Right renal pelvis (tissue), 4 donors: ENCODE data around the gene VIM. TPM values are rescaled to one million over a fixed set of nuclear protein-coding genes. Genes with fewer than 3 reads are reported as not detected.

Experiments used
- DNase-seq, 4 donors: peaks; one replicate each; pipeline ENCODE4 v3.0.0-alpha.2; 2013; ENCODE audit warnings: low read depth in 4 of 4, low spot score in 3 of 4, missing footprints in 1 of 4
- polyA plus RNA-seq, 4 donors: library from polyadenylated mRNA; unstranded; fragments of 120-200 nt; gene quantifications; one replicate each; pipeline ENCODE4 v1.2.1, GENCODE V29; 2013; ENCODE audit not compliant: insufficient read length in 4 of 4

Gene VIM
- polyA plus RNA-seq, 4 donors, result 1,220 to 1,445 (median 1,244) TPM

DNA sequence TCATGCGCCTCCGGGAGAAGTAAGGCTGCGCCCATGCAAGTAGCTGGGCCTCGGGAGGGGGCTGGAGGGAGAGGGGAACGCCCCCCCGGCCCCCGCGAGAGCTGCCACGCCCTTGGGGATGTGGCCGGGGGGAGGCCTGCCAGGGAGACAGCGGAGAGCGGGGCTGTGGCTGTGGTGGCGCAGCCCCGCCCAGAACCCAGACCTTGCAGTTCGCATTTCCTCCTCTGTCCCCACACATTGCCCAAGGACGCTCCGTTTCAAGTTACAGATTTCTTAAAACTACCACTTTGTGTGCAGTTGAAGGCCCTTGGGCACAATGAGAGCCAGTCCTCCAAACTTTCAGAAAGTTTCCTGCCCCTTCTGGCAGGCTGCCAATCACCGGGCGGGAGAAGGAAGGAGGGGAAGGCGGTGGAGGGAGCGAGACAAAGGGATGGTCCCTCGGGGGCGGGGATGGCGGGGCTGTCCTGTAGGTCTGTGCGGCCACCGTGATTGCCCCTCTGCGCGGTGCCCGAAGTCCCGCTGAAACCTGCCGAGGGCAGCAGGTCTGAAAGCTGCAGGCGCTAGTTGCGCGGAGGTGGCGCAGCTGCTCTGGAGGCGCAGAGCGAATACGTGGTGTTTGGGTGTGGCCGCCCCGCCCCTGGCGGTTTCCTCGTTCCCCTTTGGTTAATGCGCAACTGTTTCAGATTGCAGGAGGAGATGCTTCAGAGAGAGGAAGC is 2.1 kb downstream of the VIM start:
- DNase-seq, result peak; percentile 63 to 84 (median 68)

DNA sequence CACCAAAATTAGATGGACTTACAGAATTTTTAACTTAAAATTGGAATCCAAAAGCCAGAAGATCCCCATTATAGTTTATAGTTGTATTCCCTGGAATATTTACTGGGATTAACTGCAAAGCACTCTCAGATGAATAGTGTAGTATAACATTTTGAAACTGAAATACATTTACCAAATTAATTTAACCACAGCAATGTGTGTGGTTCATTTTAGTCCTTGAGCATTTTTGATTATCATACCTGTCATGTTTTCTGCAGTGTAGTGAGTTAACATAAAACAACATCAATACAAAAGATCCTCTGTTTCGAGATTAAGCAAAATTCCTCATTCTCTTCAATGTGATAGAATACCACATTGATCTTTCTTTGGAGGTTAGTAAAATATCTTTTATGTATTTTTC is 3.7 kb downstream of the VIM start:
- DNase-seq, result no peak

DNA sequence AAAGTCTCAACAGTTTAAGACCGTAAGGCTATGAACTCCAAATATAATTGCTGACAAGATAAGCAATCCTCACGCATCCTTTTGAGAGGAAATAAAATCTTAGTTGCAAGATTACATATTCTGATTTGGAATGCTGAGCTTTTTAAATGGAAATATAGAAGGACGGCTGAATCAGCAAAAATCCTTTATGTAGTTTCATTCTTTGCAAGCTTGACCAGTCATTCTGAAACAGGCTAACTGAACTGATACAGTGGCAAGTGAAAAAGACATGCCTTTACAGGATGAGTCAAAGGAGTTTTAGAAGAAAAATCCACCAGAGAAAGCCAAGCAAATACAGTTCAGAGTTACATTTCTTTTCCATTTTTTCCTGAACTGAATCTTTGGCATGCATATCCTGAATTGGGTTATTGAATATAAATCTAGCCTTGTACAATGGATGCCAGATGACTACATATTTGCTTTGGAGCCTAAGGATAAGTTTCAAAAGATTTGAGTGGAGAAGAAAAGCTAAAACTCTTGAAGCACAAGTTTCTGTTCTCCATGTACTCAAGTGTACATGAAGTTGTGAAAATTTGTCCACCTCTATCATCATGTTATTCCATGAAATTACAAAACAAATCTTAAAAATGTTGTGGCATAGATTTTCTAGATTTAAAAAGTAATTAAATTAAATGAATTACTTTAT is 4.4 kb downstream of the VIM start:
- DNase-seq, result no peak

DNA sequence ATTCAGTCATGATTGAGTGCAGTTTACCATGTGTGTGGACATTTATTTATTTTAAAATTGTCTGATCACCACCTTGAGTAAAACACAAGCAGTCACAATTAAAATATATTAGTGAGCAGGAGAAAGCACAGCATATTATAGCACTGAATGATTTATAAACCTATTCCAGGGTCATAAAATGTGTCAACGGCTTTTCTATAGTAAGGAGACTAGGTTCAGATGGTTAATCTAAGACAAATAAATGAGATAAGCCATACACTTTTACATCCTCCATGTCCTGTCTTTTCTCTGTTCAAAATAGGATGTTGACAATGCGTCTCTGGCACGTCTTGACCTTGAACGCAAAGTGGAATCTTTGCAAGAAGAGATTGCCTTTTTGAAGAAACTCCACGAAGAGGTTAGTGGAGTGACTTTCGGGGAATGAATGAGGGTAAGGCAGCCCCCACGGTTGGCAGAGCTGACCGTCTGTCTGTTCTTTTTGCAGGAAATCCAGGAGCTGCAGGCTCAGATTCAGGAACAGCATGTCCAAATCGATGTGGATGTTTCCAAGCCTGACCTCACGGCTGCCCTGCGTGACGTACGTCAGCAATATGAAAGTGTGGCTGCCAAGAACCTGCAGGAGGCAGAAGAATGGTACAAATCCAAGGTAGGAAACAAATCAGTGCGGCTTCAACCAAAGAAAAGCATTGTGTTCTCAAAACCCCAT is 5.4 kb downstream of the VIM start:
- no peak for DNase-seq

DNA sequence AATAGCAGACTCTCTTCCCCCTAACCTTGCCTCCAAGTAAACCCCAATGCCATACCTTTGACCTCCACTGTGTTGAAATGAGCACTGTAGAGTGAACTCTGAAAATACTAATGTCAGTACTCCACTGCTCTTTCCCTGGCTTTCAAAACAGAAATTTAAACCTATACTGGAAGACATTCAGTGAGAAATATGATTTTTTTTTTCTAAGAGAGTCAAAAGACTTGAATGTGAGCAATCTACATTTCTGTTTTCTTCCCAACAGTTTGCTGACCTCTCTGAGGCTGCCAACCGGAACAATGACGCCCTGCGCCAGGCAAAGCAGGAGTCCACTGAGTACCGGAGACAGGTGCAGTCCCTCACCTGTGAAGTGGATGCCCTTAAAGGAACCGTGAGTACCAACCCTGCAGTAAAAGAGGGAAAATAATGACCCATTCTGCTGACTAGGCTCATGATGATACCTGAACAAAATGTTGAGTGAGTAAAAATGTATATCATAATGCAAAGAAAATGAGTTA is 6.4 kb downstream of the VIM start:
- DNase-seq, result no peak

DNA sequence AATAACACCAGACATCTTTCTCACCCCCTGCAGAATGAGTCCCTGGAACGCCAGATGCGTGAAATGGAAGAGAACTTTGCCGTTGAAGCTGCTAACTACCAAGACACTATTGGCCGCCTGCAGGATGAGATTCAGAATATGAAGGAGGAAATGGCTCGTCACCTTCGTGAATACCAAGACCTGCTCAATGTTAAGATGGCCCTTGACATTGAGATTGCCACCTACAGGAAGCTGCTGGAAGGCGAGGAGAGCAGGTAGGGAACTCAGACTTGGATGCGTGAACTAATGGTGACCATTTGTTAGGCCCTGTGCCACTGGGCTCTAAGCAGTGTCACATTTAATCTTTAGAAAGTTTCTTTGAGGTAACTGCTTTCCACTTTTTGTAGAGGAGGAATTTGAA is 7.1 kb downstream of the VIM start:
- DNase-seq, result no peak

DNA sequence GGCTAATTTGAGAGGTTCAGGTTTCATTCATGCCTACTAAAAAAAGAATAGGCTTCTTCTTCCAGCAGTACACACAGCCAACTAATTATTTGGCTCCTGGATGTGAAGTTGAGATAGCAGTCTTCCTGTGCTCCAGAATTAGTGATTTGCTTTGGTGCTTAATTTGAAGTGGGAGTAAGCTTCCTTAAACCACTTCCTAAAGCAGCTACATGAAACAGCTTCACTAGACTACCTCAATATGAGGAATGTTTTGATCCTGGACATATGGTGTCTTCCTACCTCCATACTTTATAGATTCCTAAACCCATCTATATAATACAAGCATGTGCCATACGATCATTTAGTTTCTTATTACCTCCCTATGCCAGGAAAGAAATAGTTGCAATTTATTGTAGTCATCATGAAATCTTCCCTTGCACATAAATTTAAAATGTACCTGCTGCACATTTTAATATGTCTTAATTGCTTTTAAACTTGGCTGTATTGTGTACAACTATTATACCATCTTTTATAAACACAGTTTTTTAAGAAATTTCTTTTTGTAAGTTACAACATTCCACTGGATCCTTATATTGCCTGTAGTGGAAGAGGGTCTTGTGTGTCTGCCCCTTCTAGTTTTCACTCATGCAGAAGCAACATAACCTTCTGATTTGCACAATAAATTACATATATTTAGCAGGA is 8.6 kb downstream of the VIM start:
- no peak for DNase-seq

DNA sequence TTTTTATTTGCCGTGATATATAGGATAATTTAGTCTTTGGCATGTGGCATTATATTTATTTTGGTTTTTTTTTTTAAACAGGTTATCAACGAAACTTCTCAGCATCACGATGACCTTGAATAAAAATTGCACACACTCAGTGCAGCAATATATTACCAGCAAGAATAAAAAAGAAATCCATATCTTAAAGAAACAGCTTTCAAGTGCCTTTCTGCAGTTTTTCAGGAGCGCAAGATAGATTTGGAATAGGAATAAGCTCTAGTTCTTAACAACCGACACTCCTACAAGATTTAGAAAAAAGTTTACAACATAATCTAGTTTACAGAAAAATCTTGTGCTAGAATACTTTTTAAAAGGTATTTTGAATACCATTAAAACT is 9.1 kb downstream of the VIM start:
- DNase-seq, result no peak

DNA sequence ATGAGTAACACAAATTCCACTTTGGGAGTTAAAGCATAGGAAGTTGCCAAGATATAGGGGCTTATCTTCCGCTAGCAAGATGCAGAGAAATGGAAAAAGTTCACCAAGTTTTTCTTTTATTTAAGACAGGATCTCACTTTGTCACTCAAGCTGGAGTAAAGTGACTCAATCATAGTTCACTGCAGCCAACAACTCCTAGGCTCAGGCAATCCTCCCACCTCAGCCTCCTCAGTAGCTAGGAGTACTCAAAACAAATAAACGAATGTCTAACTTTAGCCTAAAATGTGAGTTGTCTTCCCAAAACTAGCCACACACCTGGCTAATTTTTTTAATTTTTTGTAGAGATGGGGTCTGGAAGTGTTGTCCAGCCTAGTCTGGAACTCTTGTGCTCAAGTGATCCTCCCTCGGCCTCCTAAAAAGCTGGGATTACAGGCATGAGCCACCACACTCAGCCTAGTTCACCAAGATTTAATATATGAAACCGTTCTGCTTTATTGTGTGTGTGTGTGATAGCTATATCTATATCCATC is 9.9 kb downstream of the VIM start:
- DNase-seq, result no peak

DNA sequence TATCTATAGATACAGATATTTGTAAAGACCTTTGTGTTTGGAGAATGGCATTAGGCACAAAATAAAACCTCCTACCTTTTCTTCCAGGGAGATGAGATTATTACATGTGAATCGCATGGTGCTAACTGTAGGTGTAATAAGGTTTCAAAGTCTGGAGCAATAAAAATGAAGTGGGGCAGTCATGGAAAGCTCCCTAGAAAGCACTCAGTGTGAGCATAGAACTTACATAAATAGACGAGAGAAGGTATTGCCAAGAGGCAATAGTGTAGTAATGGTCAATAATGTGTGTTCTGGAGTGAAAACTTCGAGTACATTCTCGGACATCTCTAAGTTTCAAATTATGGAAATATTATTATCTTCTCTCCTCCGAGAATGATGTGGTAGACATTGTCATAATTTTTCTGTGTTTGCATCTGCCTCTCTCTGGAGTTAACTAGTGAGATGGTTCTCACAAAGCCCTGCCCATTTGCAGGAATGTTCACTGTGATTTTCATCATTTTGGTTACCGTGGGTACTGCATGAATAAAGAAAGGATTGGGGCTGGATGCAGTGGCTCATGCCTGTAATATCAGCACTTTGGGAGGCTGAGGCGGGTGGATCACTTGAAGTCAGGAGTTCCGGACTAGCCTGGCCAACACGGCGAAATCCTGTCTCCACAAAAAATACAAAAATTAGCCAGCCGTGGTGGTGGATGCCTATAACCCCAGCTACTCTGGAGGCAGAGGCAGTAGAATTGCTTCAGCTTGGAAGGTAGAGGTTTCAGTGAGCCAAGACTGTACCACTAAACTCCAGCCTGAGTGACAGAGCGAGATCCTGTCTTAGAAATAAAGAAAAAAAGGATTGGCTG is 10.6 kb downstream of the VIM start:
- no peak for DNase-seq

DNA sequence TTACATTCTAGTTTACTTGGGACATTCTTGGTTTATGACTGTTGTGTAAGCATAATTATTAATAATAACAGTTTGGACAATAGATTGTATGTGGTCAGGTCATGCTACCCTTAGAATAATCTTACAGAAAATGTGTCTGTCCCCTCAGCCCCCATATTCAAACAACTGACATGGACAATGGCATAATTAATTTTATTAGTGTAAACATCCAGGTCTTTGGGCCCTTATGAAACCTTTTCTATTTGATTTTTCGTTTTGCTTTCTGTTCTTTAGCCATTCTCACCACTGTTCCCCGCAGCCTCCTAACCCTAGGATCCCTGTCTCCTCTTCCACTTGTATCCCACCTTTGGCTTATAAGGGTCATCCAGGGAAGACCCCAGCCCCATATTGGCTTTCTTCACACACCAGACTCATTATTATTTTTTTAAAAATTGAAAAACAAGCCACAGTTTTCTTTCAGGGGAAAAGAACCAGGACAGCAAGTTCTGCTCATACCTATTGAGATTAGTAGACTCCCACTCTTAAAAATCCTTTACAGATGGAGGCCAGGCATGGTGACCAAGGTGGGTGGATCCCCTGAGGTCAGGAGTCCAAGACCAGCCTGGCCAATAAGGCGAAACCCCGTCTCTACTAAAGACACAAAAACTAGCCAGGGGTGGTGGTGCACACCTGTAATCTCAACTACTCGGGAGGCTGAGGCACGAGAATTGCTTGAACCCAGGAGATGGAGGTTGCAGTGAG is 11.5 kb downstream of the VIM start:
- DNase-seq, result no peak

DNA sequence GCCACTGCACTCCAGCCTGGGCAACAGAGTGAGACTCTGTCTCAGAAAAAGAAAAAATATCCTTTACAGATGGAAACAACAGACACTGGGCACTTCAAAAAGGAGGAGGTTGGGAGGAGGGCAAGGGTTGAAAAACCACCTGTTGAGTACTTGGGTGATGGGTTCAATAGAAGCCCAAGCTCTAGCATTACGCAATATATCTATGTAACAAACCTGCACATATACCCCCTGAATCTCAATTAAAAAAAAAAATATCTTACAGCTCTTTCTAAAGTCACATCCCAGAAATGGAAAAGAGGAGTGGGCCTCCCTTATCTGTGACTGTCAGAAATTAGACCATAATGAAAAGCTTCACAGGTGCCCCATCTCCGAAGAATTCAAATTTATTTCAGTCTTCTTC is 12.1 kb downstream of the VIM start:
- DNase-seq, result no peak

DNA sequence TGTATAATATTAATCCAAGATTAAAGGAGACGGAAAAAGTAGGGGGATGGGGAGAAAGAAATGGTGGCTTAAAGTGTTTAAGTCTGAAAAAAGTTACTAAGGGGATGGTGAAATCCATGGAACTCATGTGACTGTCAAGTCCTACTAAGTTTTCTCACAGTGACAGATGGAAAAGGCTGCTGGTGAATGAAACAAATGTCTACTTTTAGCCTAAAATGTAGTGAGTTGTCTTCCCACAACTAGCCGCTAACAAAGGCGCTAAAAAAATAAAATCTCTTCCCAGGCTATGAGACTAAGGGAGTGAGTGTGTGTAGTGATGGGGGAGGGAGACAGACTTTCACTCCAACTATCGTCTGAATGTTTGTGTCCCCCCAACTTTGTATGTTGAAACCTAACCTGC is 12.6 kb downstream of the VIM start:
- no peak for DNase-seq

DNA sequence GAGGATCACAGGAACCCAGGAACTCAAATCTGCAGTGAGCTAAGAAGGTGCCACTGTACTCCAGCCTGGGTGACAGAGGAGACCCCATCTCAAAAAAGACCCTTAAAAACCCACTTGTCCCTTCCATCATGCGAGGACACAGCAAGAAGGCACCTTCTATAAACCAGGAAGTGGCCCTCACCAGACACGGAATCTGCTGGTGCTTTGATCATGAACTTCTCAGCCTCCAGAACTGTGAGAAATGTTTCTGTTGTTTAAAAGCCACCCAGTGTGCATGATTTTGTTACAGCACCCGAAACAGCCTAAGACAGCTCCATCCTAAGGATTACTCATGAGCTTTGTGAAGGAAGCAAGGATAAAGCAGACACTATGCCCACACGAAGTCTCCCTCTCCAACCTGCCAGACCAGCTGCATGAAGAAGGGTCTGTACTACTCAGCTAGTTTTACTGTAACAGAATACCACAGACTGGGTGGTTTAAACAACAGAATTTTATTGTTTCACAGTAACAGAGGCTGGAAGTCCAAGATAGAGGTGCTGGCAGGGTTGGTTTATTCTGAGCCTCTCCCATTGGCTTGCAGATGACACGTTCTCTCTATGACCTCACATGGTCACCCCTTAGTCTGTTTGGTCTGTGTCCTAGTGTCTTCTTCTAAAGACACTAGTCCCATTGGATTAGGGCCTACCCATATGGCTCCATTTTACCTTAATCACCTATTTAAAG is 13.7 kb downstream of the VIM start:
- no peak for DNase-seq

DNA sequence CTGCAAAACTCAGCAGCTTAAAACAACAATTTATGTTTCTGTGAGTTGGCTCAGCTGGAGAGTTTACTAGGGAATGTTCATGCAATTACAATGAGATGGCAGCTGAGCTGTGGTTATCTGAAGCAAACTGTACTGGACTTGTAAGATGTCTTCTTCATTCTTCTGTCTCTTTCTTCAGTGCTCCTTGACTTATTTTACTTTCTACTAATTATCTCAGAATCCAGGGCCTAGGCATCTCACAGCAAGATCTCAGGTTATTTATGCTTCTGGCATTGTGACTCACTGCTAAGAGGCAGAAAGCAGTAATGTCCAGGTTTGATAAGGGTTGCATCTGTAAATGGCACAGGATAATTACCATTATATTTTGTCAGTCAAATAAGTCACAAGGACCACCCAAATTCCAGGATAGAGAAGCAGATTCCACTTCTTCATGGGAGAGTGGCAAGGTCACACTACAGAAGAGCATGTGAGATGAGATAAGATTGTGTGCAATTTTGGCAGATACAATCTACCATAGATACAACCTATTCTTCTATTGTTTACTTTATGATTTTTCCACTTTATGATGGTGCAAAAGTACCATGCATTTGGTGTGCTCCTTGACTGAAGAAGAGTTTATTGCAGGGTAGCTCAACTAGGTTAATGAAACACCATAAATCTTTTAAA is 16.8 kb downstream of the VIM start:
- no peak for DNase-seq

DNA sequence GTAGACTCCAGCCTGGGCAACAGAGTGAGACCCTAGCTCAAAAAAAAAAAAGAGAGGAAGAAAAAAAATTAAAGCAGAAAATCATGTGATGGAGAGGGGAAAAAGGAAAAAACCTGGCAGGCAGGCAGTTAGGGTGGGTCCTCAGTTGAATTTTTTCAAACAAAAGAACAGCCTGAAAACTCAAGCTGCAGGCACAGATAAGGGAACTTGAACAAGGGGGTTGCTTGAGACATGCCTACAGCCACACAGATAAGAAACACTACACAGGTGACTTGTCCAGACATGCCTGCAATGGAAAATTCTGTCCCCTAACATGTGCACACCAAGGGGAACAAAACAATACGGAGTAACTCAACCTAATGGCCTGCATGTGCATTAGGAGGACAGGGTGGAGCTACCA is 19.2 kb downstream of the VIM start:
- no peak for DNase-seq

DNA sequence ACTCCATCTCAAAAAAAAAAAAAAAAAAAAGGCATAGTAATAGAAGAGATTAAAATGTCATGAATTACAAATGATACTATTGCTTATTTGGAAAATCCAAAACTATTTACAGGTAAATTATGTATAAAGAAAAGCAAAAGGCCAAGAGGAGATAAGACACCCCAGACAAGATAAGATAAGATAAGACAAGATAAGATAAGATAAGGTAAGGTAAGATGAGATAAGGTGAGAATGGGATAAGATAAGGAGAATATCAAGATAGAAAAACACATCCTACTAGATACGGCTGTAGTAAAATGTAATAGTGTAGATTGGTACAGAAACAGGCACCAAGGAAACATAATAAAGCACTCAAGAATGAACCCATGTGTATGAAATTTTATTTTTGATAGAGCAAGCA is 20.9 kb downstream of the VIM start:
- DNase-seq, result no peak

DNA sequence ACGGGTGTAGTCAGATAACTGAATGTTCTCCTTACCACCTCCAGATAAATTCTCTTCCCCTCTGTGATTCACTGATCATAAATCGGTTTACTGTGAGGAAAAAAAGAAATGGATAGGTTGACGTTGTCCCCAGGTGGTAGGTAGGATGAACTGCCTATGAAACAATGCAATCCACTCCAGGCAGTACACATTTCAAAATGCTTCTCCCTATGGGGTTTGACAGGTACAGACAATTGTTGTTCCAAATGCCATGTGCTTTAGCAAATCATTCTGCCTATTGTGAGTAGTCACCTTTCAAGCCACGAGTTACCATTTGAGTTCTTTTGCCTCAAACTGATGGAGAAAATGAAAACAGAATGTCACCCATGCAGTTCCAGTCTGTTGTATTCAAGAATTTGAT is 21.8 kb downstream of the VIM start:
- no peak for DNase-seq
